SK-N-MC (cell line): ENCODE measurements around the gene ADORA3.

Experiments
- DNase-seq: peaks from one replicate; pipeline ENCODE4 v3.0.0-alpha.2; 2011; ENCODE audit warnings: low read depth, low spot score
- H3K27ac ChIP-seq: fragments of 200-600 bp; sonication (generic); 2 replicates; pipeline ENCODE4 v1.5.1; 2016; ENCODE audit warnings: mixed run types
- H3K36me3 ChIP-seq: fragments of 200-600 bp; sonication (generic); 2 replicates; pipeline ENCODE4 v1.6.1; 2017; ENCODE audit warnings: antibody characterized with exemption, low read length, mixed read lengths; ENCODE audit not compliant: insufficient read depth
- H3K4me3 ChIP-seq: fragments of 200-600 bp; sonication (generic); 2 replicates; pipeline ENCODE4 v1.5.1; 2016
- H3K9ac ChIP-seq: fragments of 200-600 bp; sonication (generic); 2 replicates; pipeline ENCODE4 v1.8.0; 2017; ENCODE audit warnings: mixed run types, mixed read lengths; ENCODE audit not compliant: insufficient read length
- H3K9me3 ChIP-seq: fragments of 200-600 bp; sonication (generic); 2 replicates; pipeline ENCODE4 v1.6.1; 2017; ENCODE audit warnings: low read depth, mild to moderate bottlenecking, antibody characterized with exemption, low read length, moderate library complexity, mixed read lengths
- EZH2 ChIP-seq: fragments of 200-600 bp; sonication (generic); IDR thresholded peaks from one replicate; pipeline ENCODE4 v1.6.1; 2017; ENCODE audit warnings: antibody characterized with exemption
- FOXP2 ChIP-seq: optimal IDR thresholded peaks from 2 replicates; pipeline ENCODE3; 2011; ENCODE audit warnings: mild to moderate bottlenecking, moderate library complexity; ENCODE audit not compliant: insufficient read depth; ENCODE audit errors: extremely low read length, control extremely low read depth
- POLR2AphosphoS5 ChIP-seq: IDR thresholded peaks from 2 replicates; pipeline ENCODE4 v1.6.1; 2012; ENCODE audit warnings: mild to moderate bottlenecking, low read depth, low read length, borderline replicate concordance

Gene ADORA3

DNA sequence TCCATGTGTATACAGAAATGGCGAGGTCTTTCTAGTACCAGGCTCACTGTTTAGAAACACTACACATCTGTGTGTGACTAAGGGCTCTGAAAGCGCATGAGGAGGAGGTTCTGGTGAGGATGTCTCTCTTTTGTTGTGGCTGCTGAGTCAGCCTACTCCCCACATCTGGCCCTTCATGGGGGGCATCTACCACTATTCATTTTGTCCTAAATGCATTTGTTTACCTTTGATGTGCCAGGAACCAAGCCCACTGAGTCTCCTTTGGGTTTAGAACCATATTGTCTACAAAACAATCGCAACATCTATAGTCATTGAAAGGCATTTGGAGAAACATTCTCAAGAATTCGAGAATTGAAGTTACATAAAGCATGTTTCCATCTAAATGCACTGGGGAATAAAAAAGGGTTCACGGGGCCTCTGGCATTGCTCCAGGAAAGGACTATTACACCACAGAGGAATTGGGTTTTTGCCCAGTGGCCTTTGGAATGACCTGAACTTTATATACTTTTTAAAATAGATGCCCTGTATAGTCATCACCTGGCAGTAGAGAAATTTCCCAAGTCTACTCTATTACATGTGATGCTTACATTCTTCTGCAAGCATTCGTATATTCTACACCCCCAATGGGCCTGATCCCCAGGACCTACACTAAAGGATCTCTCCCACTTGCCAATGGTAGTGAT is 35.1 kb upstream of the ADORA3 start:
- no peak for DNase-seq
- TF ChIP-seq POLR2AphosphoS5 (no peak), EZH2 (no peak), FOXP2 (no peak)

DNA sequence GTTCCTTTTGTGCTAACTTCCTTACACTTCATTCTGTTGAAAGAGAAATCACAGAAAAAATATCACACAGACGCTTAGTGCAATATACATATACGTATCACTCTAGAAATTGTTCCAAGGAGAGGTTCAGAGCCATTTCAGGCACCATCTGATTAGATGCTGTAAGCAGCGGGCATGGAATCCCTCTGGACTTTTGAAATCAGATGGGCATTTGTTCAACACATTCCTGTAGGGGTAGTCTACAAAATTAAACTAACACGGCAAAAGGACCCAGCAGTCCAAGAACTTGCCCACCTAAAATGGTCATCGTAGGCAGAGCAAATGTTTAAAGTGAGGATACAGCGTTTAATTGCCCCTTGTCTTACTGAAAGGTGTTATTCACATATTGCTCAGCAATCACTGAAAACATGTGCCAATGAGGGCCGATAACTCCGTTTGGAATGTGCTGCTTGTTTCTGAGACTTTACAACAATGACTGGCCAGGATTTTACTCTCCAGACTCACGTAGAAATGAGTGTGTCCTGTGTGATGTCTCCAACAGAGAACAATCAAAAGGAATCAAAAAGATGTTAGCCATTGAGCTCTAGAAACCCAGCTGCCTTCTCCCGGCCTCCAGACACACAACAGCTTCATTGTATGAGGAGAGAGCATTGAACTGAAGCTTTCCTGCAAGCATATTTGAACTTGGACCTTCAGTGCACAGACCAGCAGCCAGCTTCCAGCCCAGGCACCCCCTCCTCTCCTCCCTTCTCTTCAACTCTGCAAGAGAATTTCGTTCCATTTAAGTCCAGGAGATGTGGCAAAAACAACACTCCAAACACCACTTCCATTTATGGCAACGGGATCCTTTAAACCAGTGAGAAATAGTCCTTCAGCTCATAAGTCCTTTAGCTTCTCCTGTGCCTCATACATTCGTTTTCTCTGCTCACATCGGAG is 32.1 kb upstream of the ADORA3 start:
- Histone ChIP-seq H3K36me3 (no peaks in the 10 kb centered on the region), H3K4me3 (no peak overlapping the region), H3K9ac (no peak overlapping the region), H3K27ac (no peak overlapping the region), H3K9me3 (no peaks in the 10 kb centered on the region)
- TF ChIP-seq POLR2AphosphoS5 (no peak), FOXP2 (no peak), EZH2 (no peak)
- DNase-seq, result no peak

More for the DNA sequence above, 35.1 kb upstream of the ADORA3 start:
- H3K4me3 ChIP-seq, result no peak overlapping the region
- H3K27ac ChIP-seq, result no peak overlapping the region
- H3K36me3 ChIP-seq, result no peaks in the 10 kb centered on the region
- no peaks in the 10 kb centered on the region for H3K9me3 ChIP-seq
- no peak overlapping the region for H3K9ac ChIP-seq

DNA sequence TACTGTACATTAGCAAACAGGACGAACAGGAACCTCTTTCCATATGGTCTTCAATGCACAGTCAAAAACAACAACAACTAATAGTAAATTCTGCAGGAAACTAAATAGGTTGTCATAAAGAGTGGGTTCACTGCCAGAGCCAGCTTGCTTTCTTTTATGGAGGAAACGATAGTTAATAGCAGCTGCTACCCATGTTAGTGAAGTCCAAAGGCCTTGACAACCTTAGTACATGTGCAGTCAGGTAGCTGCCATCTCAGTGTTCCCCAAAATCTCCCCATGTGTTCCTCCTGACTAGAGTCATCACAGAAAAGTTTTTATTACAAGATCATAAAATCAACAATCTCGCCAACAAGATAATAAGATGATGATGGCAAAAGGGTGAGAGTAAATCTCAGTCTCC is 16.6 kb upstream of the ADORA3 start:
- H3K4me3 ChIP-seq, result no peak overlapping the region
- H3K27ac ChIP-seq, result no peak overlapping the region
- H3K36me3 ChIP-seq, result no peaks in the 10 kb centered on the region

DNA sequence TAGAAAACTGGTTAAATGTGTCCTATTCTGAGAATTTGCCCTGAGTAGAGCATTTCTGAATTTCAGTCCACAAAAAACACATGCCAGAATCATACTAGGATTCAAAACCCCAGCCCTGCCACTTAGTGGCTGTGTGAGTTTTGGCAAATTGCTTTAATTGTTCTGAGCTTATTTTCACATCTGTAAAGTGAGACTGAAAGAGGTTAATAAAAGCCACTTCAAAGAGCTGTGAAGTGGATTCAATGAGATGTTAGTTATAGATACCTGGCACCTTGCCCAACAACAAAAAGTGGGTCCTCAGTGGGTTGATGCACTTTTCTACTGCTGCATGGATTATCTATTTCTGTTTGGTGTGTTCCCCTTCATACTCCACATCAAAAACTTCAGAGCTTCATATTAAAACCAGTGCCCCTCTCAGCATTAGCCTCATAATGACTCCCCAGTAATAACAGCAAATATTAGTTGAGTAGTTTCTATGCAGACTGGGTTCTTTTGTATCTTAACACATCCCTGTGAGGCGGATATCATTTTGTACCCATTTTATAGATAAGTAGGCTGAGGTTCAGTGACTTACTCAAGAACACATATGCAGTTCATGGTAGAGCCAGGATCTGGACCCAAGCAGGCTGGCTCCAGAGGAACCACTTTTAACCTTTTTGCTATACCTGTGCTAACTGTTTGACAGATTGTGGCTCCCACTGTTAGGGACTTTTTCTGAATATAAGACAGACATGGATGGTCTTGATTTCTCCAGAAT is 14.2 kb upstream of the ADORA3 start:
- Histone ChIP-seq H3K9me3 (no peaks in the 10 kb centered on the region), H3K4me3 (no peak overlapping the region), H3K36me3 (no peaks in the 10 kb centered on the region), H3K9ac (no peak overlapping the region), H3K27ac (no peak overlapping the region)
- no peak for DNase-seq
- TF ChIP-seq POLR2AphosphoS5 (no peak), EZH2 (no peak), FOXP2 (no peak)

More for the DNA sequence above, 16.6 kb upstream of the ADORA3 start:
- DNase-seq, result no peak
- H3K9me3 ChIP-seq, result no peaks in the 10 kb centered on the region
- no peak overlapping the region for H3K9ac ChIP-seq
- TF ChIP-seq EZH2 (no peak), FOXP2 (no peak), POLR2AphosphoS5 (no peak)

DNA sequence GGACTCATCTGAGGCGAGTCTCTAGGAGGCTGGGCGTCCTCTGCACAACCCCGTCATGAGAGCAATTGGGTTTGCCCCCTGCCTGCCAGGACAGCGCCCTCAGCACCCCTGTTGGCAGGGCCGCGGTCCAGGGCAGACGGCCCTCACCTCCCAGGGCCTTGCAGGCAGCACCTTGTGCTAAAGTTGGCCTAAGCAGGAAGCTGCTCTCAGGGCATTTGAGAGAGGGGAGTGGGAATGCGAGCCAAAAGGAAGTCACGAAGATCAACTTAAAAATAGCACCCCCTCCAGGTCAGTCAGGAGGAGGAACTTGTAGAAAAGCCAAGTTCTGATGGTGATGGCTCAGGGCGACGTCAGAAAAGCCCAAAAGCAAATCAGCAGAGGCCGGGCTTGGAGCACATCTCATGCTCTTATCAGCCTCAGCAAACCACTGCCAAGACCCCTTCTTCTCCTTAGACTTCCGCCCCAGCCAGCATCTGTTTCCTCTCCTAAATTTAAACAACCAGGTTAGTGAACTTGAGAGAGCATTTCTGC is 12.6 kb upstream of the ADORA3 start:
- no peak for DNase-seq
- Histone ChIP-seq H3K4me3 (no peak overlapping the region), H3K27ac (no peak overlapping the region), H3K9ac (no peak overlapping the region), H3K36me3 (no peaks in the 10 kb centered on the region), H3K9me3 (no peaks in the 10 kb centered on the region)
- no peak for TF ChIP-seq EZH2
- TF ChIP-seq POLR2AphosphoS5, result no peak
- no peak for TF ChIP-seq FOXP2

DNA sequence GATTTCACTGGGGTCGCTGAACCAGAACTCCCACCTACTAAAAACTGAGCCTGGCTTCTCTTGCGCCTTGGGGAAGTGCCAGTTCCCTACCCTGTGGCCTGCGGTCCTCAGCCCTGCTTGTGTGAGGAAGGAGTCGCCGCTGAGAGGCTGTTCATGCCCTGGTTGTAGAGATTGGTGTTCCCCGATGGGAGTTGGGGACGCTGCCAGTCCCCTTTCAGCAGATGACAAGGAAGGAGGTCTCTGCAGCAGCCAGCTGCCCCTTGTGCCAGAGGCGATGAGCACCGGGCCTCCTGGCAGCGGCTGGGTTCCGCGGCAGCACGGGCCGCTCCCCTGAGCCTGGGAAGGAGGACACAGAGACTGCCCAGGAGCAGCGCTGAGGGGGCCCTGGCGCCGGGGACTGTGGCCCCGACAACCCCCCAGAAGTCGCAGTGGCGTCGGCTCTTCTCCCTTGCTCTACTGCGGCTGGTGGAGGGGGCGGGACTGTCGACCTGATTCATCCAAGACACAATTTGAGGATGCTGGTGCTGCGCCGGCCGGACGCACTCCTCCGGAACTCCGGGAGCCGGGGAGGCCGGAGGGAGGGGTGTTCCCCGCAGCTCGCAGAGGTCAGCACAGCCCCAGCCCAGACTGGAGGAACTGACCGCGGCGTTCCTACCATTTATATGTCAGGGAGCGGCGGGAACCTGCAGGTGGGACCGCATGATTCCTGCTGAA is 12.0 kb upstream of the ADORA3 start:
- no peak overlapping the region for H3K27ac ChIP-seq
- H3K9me3 ChIP-seq, result no peaks in the 10 kb centered on the region
- no peak overlapping the region for H3K4me3 ChIP-seq
- H3K36me3 ChIP-seq, result no peaks in the 10 kb centered on the region
- no peak for DNase-seq
- TF ChIP-seq POLR2AphosphoS5 (no peak), EZH2 (no peak), FOXP2 (no peak)
- H3K9ac ChIP-seq, result no peak overlapping the region

DNA sequence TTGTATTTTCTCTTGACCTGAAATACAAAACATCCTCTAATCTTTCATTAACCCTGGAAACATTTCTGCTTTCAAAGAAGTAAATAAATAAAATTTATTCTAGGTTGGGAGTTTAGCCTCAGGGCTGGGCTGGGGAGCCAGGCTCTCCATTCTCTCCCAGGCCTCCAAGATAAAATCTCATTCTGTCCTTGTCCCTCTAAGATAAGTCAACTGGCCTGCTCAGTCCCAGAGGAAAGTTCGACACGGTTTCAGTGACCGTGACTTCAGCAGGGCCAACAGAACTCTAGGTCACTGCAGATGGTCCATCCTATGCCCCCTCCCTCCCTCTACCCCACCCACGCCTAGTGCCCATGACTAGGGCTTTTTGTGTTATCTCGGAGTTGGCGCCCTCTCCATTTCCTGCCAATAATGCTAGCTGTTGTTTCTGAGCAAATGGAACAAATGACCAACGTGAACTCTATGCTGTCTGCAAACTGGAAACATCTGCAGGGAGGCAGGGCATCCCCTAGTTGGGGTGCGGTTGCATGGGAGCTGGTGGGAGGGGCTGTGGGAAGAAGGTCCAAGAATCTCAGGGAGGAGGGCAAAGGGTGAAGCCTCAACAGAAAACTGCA is 10.1 kb upstream of the ADORA3 start:
- no peaks in the 10 kb centered on the region for H3K9me3 ChIP-seq
- no peak overlapping the region for H3K4me3 ChIP-seq
- no peak for DNase-seq
- no peak overlapping the region for H3K27ac ChIP-seq
- H3K36me3 ChIP-seq, result no peaks in the 10 kb centered on the region
- no peak for TF ChIP-seq POLR2AphosphoS5
- no peak for TF ChIP-seq EZH2
- TF ChIP-seq FOXP2, result no peak
- no peak overlapping the region for H3K9ac ChIP-seq
